H9 (cell line): ENCODE measurements around the gene LETMD1. TPM values are rescaled to one million over a fixed set of nuclear protein-coding genes. Genes with fewer than 3 reads are reported as not detected.
"Not testable (repeated sequence)": the region's sequence is repeated elsewhere in the genome, so short reads cannot be mapped to it uniquely, and the experiment has no call there.

Source experiments
- DNase-seq: peaks from one replicate; pipeline ENCODE4 v3.0.0-alpha.2; 2017
- H2AFZ ChIP-seq: one replicate; pipeline ENCODE4 v1.6.1; 2013; ENCODE audit warnings: mild to moderate bottlenecking, low read length, control low read depth, moderate library complexity
- H2AK5ac ChIP-seq: 2 replicates; pipeline ENCODE4 v1.6.1; 2013; ENCODE audit warnings: low read length, control low read depth, mixed read lengths; ENCODE audit not compliant: insufficient read length
- H2BK120ac ChIP-seq: one replicate; pipeline ENCODE4 v1.6.1; 2013; ENCODE audit warnings: low read depth, mild to moderate bottlenecking, low read length, control low read depth, inconsistent platforms; ENCODE audit not compliant: poor library complexity, severe bottlenecking
- H2BK12ac ChIP-seq: 2 replicates; pipeline ENCODE4 v1.6.1; 2013; ENCODE audit warnings: low read length, control low read depth, mixed read lengths, low read depth; ENCODE audit not compliant: insufficient read length
- H2BK15ac ChIP-seq: 2 replicates; pipeline ENCODE4 v1.6.1; 2013; ENCODE audit warnings: low read depth, low read length, control low read depth
- H2BK20ac ChIP-seq: one replicate; pipeline ENCODE4 v1.6.1; 2013; ENCODE audit warnings: low read depth, mild to moderate bottlenecking, low read length, control low read depth, inconsistent platforms; ENCODE audit not compliant: poor library complexity, severe bottlenecking
- H2BK5ac ChIP-seq: 2 replicates; pipeline ENCODE4 v1.6.1; 2013; ENCODE audit warnings: low read length, control low read depth, mixed read lengths; ENCODE audit not compliant: insufficient read length
- H3K14ac ChIP-seq: 2 replicates; pipeline ENCODE4 v1.6.1; 2013; ENCODE audit warnings: low read length, control low read depth; ENCODE audit not compliant: insufficient read depth
- H3K18ac ChIP-seq: 2 replicates; pipeline ENCODE4 v1.6.1; 2013; ENCODE audit warnings: low read depth, mild to moderate bottlenecking, mixed read lengths, low read length, control low read depth; ENCODE audit not compliant: insufficient read length
- H3K23ac ChIP-seq: 2 replicates; pipeline ENCODE4 v1.6.1; 2013; ENCODE audit warnings: low read length, control low read depth, mixed read lengths, low read depth; ENCODE audit not compliant: insufficient read length
- H3K23me2 ChIP-seq: 2 replicates; pipeline ENCODE4 v1.6.1; 2013; ENCODE audit warnings: low read depth, mild to moderate bottlenecking, mixed read lengths, low read length, control low read depth; ENCODE audit not compliant: insufficient read length, poor library complexity, severe bottlenecking
- H3K27ac ChIP-seq: 2 replicates; pipeline ENCODE4 v1.5.1; 2013; ENCODE audit warnings: low read length, control low read depth, mixed read lengths, low read depth; ENCODE audit not compliant: insufficient read length
- H3K27me3 ChIP-seq: 2 replicates; pipeline ENCODE4 v1.6.1; 2013; ENCODE audit warnings: low read length, control low read depth, inconsistent platforms; ENCODE audit not compliant: insufficient read depth
- H3K4ac ChIP-seq: 2 replicates; pipeline ENCODE4 v1.6.1; 2013; ENCODE audit warnings: low read depth, mild to moderate bottlenecking, control low read depth, inconsistent platforms, low read length, moderate library complexity
- H3K4me1 ChIP-seq: 2 replicates; pipeline ENCODE4 v1.6.1; 2013; ENCODE audit warnings: low read length, control low read depth, inconsistent platforms; ENCODE audit not compliant: insufficient read depth
- H3K4me2 ChIP-seq: 2 replicates; pipeline ENCODE4 v1.6.1; 2013; ENCODE audit warnings: low read length, control low read depth, mixed read lengths; ENCODE audit not compliant: insufficient read length, insufficient read depth
- H3K56ac ChIP-seq: 2 replicates; pipeline ENCODE4 v1.6.1; 2013; ENCODE audit warnings: low read depth, mild to moderate bottlenecking, mixed read lengths, low read length, control low read depth; ENCODE audit not compliant: insufficient read length
- H3K79me1 ChIP-seq: 2 replicates; pipeline ENCODE4 v1.6.1; 2013; ENCODE audit warnings: low read depth, mild to moderate bottlenecking, moderate library complexity, low read length, control low read depth, inconsistent platforms; ENCODE audit not compliant: insufficient read depth, poor library complexity, severe bottlenecking
- H3K79me2 ChIP-seq: 2 replicates; pipeline ENCODE4 v1.6.1; 2013; ENCODE audit warnings: low read length, control low read depth, inconsistent platforms; ENCODE audit not compliant: insufficient read depth
- H3K9ac ChIP-seq: 2 replicates; pipeline ENCODE4 v1.6.1; 2013; ENCODE audit warnings: low read length, control low read depth, mixed read lengths; ENCODE audit not compliant: insufficient read length; ENCODE audit errors: extremely low read depth
- H3K9me3 ChIP-seq: one replicate; pipeline ENCODE4 v1.6.1; 2013; ENCODE audit warnings: low read depth, low read length, inconsistent platforms; ENCODE audit not compliant: control insufficient read depth
- H3T11ph ChIP-seq: one replicate; pipeline ENCODE4 v1.6.1; 2013; ENCODE audit warnings: mild to moderate bottlenecking, low read length, control low read depth, inconsistent platforms
- H4K20me1 ChIP-seq: one replicate; pipeline ENCODE4 v1.6.1; 2013; ENCODE audit not compliant: control insufficient read depth, insufficient read length, insufficient read depth
- H4K5ac ChIP-seq: 2 replicates; pipeline ENCODE4 v1.6.1; 2013; ENCODE audit warnings: low read depth, mild to moderate bottlenecking, mixed read lengths, low read length, control low read depth; ENCODE audit not compliant: insufficient read length
- H4K8ac ChIP-seq: replicated peaks from 2 replicates; pipeline ENCODE4 v1.6.1; 2013; ENCODE audit warnings: low read length, control low read depth, mixed read lengths, low read depth; ENCODE audit not compliant: insufficient read length
- H4K91ac ChIP-seq: 2 replicates; pipeline ENCODE4 v1.6.1; 2013; ENCODE audit warnings: low read depth, mild to moderate bottlenecking, moderate library complexity, mixed read lengths, low read length, control low read depth; ENCODE audit not compliant: insufficient read length
- H3K27ac Mint-ChIP-seq, 3 experiments: 2 replicates in 2 of 3; 3 replicates in 1 of 3; pipeline ENCODE4 v1.8.0; 2020 to 2021; ENCODE audit warnings: mixed read lengths in 3 of 3, mild to moderate bottlenecking in 1 of 3, moderate library complexity in 1 of 3
- H3K27me3 Mint-ChIP-seq: 2 replicates; pipeline ENCODE4 v1.8.0; 2021; ENCODE audit warnings: low read depth, mild to moderate bottlenecking, moderate library complexity, mixed read lengths
- H3K36me3 Mint-ChIP-seq, 3 experiments: 2 replicates in 2 of 3; 3 replicates in 1 of 3; pipeline ENCODE4 v1.8.0; 2020 to 2021; ENCODE audit warnings: low read depth in 3 of 3, mixed read lengths in 3 of 3; ENCODE audit not compliant: insufficient read depth in 1 of 3
- H3K4me1 Mint-ChIP-seq, 2 experiments: 2 replicates each; pipeline ENCODE4 v1.8.0; 2020; ENCODE audit warnings: mixed read lengths in 2 of 2
- H3K4me3 Mint-ChIP-seq, 2 experiments: 2 replicates in 1 of 2; 3 replicates in 1 of 2; pipeline ENCODE4 v1.8.0; 2020 to 2021; ENCODE audit warnings: mild to moderate bottlenecking in 2 of 2, mixed read lengths in 2 of 2, moderate library complexity in 1 of 2
- H3K9me3 Mint-ChIP-seq, 2 experiments: 2 replicates in 1 of 2; 3 replicates in 1 of 2; pipeline ENCODE4 v1.8.0; 2020; ENCODE audit warnings: mild to moderate bottlenecking in 2 of 2, mixed read lengths in 2 of 2, moderate library complexity in 1 of 2
- WGBS: extraction: QIAGEN DNeasy Blood & Tissue Kit; methylation state at CpG from one replicate; pipeline ENCODE4 v1.1.7; 2013; ENCODE audit warnings: missing lambda C conversion rate, low lambda C conversion rate, mixed read lengths; ENCODE audit not compliant: insufficient read length; ENCODE audit errors: extremely low coverage; 5-methylcytosine and 5-hydroxymethylcytosine counted together
- total RNA-seq: library from RNA; stranded (reverse); gene quantifications from 2 replicates; pipeline ENCODE4 v1.2.1, GENCODE V29; 2021
- TF ChIP-seq, protein P1 (sequence below): fragments of 200-600 bp; sonication (generic); conservative IDR thresholded peaks from 3 replicates; pipeline ENCODE4 v1.8.0; 2021; ENCODE audit warnings: antibody characterized with exemption, mild to moderate bottlenecking

LETMD1 gene
- total RNA-seq, 1 experiment from 2014 or later = 34.9 TPM

GRCh38 chr12:51077930-51078329 lies 29.8 kb downstream of the LETMD1 start:
- H2AK5ac ChIP-seq = no peak overlapping the region
- no peak overlapping the region for H2AFZ ChIP-seq
- H3K4me1 Mint-ChIP-seq = peaks cover 13 to 17% of the 10 kb centered on the region in 2 experiments
- peaks cover 11% of the 10 kb centered on the region for H3K79me1 ChIP-seq
- no peak overlapping the region for H2BK120ac ChIP-seq
- DNase-seq = no peak
- no peak overlapping the region for H4K5ac ChIP-seq
- H3K4ac ChIP-seq = no peak overlapping the region
- H3K23ac ChIP-seq = no peak overlapping the region
- H3K9me3 Mint-ChIP-seq = peaks cover 0 to 2% of the 10 kb centered on the region in 2 experiments; a peak in 2 of 5 replicates
- no peak overlapping the region for H3T11ph ChIP-seq
- no peak overlapping the region for H3K14ac ChIP-seq
- TF ChIP-seq, protein P1, sequence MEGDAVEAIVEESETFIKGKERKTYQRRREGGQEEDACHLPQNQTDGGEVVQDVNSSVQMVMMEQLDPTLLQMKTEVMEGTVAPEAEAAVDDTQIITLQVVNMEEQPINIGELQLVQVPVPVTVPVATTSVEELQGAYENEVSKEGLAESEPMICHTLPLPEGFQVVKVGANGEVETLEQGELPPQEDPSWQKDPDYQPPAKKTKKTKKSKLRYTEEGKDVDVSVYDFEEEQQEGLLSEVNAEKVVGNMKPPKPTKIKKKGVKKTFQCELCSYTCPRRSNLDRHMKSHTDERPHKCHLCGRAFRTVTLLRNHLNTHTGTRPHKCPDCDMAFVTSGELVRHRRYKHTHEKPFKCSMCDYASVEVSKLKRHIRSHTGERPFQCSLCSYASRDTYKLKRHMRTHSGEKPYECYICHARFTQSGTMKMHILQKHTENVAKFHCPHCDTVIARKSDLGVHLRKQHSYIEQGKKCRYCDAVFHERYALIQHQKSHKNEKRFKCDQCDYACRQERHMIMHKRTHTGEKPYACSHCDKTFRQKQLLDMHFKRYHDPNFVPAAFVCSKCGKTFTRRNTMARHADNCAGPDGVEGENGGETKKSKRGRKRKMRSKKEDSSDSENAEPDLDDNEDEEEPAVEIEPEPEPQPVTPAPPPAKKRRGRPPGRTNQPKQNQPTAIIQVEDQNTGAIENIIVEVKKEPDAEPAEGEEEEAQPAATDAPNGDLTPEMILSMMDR = no peak
- no peaks in the 10 kb centered on the region for H3K27me3 Mint-ChIP-seq
- no peak overlapping the region for H2BK20ac ChIP-seq
- peaks cover 12% of the 10 kb centered on the region; the same call in 1 of the 2 replicates for H3K79me2 ChIP-seq
- no peak overlapping the region for H3K18ac ChIP-seq
- no peak overlapping the region for H3K27ac ChIP-seq
- H3K9me3 ChIP-seq = no peaks in the 10 kb centered on the region
- no peak overlapping the region for H2BK5ac ChIP-seq
- no peak overlapping the region for H2BK12ac ChIP-seq
- H4K8ac ChIP-seq = no peak overlapping the region
- no peak overlapping the region for H3K4me2 ChIP-seq
- H4K91ac ChIP-seq = no peak overlapping the region
- no peak overlapping the region for H2BK15ac ChIP-seq
- H3K27ac Mint-ChIP-seq = peak overlapping the region in 2 of 3 experiments; percentile 33 to 37; a peak in 2 of 7 replicates
- no peaks in the 10 kb centered on the region for H3K27me3 ChIP-seq
- peaks cover 21 to 40% (median 34%) of the 10 kb centered on the region in 3 experiments for H3K36me3 Mint-ChIP-seq
- H3K4me3 Mint-ChIP-seq = no peak overlapping the region
- no peak overlapping the region for H3K9ac ChIP-seq
- peaks cover 2% of the 10 kb centered on the region; the same call in 1 of the 2 replicates for H3K4me1 ChIP-seq
- peaks cover 6% of the 10 kb centered on the region for H3K23me2 ChIP-seq
- H3K56ac ChIP-seq = no peak overlapping the region
- no CpG with 5 or more reads among the region's 5 CpGs for WGBS
- H4K20me1 ChIP-seq = no peaks in the 10 kb centered on the region

GRCh38 chr12:51078346-51078745 lies 30.2 kb downstream of the LETMD1 start:
- not testable (repeated sequence) for H3K4me2 ChIP-seq, H2BK12ac ChIP-seq, H3K27me3 ChIP-seq, H4K91ac ChIP-seq, H3K4me3 Mint-ChIP-seq, H3K18ac ChIP-seq, H4K8ac ChIP-seq, H3K27me3 Mint-ChIP-seq, H4K5ac ChIP-seq, H3T11ph ChIP-seq, H2AFZ ChIP-seq, H2BK15ac ChIP-seq, H3K56ac ChIP-seq, H3K23ac ChIP-seq, DNase-seq, H3K4ac ChIP-seq, H4K20me1 ChIP-seq, H2BK20ac ChIP-seq, H3K14ac ChIP-seq, H3K4me1 ChIP-seq, H2BK120ac ChIP-seq, H3K9me3 ChIP-seq, H3K27ac ChIP-seq, H2BK5ac ChIP-seq, H2AK5ac ChIP-seq, H3K23me2 ChIP-seq, H3K9me3 Mint-ChIP-seq, H3K9ac ChIP-seq
- H3K27ac Mint-ChIP-seq = peak overlapping the region in 1 of 3 experiments; percentile 33; a peak in 1 of 7 replicates
- peaks cover 11% of the 10 kb centered on the region for H3K79me1 ChIP-seq
- WGBS = no CpG with 5 or more reads among the region's 5 CpGs
- H3K4me1 Mint-ChIP-seq = peaks cover 13 to 17% of the 10 kb centered on the region in 2 experiments
- H3K36me3 Mint-ChIP-seq = peaks cover 18 to 35% (median 30%) of the 10 kb centered on the region in 3 experiments
- peaks cover 12% of the 10 kb centered on the region; the same call in 1 of the 2 replicates for H3K79me2 ChIP-seq
